GM12892 (cell line): ENCODE data around the gene SNX25.
"Not testable (repeated sequence)": the region's sequence is repeated elsewhere in the genome, so short reads cannot be mapped to it uniquely, and the experiment has no call there.

Source experiments
- POLR2A ChIP-seq: IDR thresholded peaks from 2 replicates; pipeline ENCODE4 v1.6.1; 2011; ENCODE audit warnings: low read depth, low read length, control low read depth
- POLR2AphosphoS5 ChIP-seq: IDR thresholded peaks from 2 replicates; pipeline ENCODE4 v1.6.1; 2011; ENCODE audit warnings: low read depth, low read length, control low read depth

GRCh38 chr4:185329879-185330510 is 120.6 kb downstream of the SNX25 start:
- TF ChIP-seq POLR2A, POLR2AphosphoS5: not testable (repeated sequence)
